Caco-2 (cell line): ENCODE measurements around the gene URM1. TPM values are rescaled to one million over a fixed set of nuclear protein-coding genes. Genes with fewer than 3 reads are reported as not detected.

ENCODE experiments used
- BruUV-seq: library from RNA; stranded (reverse); fragments of 400-500 nt; replicated peaks from 2 replicates; lab custom pipeline; 2021; lab: Mats Ljungman, UMichigan
- CTCF ChIA-PET: fragments of 300-600 bp; sonication (Branson Sonifier 250); formaldehyde crosslinking; loops from one replicate; lab custom pipeline; 2022; ENCODE audit warnings: antibody characterized with exemption; lab: Charles Lee
- POLR2A ChIA-PET: fragments of 300-600 bp; sonication (Branson Sonifier 250); formaldehyde crosslinking; loops from one replicate; lab custom pipeline; 2022; ENCODE audit warnings: antibody characterized with exemption; lab: Charles Lee
- DNase-seq, 2 experiments: peaks; one replicate each; pipeline versions ENCODE4 v3.0.0 to v3.0.0-alpha.2; 2020 to 2022
- H3K27me3 ChIP-seq: replicated peaks from 2 replicates; pipeline ENCODE4 v1.6.0; 2011; ENCODE audit warnings: low read length; ENCODE audit not compliant: control insufficient read depth, insufficient read depth
- H3K36me3 ChIP-seq: 2 replicates; pipeline ENCODE4 v1.5.1; 2011; ENCODE audit warnings: low read length; ENCODE audit not compliant: control insufficient read depth, insufficient read depth
- H3K4me1 ChIP-seq: fragments of 250-450 bp; sonication (Bioruptor Pico); 2 replicates; pipeline ENCODE4 v1.5.1; 2020; ENCODE audit warnings: mild to moderate bottlenecking
- H3K4me3 ChIP-seq: 2 replicates; pipeline ENCODE4 v1.5.1; 2011; ENCODE audit warnings: low read depth, mild to moderate bottlenecking, control low read depth, low read length
- H3K9me3 ChIP-seq: fragments of 250-450 bp; sonication (Bioruptor Pico); 2 replicates; pipeline ENCODE4 v1.5.1; 2020; ENCODE audit warnings: mild to moderate bottlenecking, moderate library complexity
- H3K27ac Mint-ChIP-seq: one replicate; pipeline ENCODE4 v1.8.0; 2022; ENCODE audit warnings: mixed read lengths; ENCODE audit not compliant: unreplicated experiment
- H3K27me3 Mint-ChIP-seq: one replicate; pipeline ENCODE4 v1.8.0; 2022; ENCODE audit warnings: mixed read lengths; ENCODE audit not compliant: insufficient read depth, unreplicated experiment
- H3K36me3 Mint-ChIP-seq: one replicate; pipeline ENCODE4 v1.8.0; 2022; ENCODE audit warnings: mild to moderate bottlenecking, mixed read lengths; ENCODE audit not compliant: insufficient read depth, unreplicated experiment
- H3K4me1 Mint-ChIP-seq: one replicate; pipeline ENCODE4 v1.8.0; 2022; ENCODE audit warnings: low read depth, mixed read lengths; ENCODE audit not compliant: unreplicated experiment
- H3K4me3 Mint-ChIP-seq: one replicate; pipeline ENCODE4 v1.8.0; 2022; ENCODE audit warnings: mild to moderate bottlenecking, moderate library complexity, mixed read lengths; ENCODE audit not compliant: unreplicated experiment
- H3K9me3 Mint-ChIP-seq: one replicate; pipeline ENCODE4 v1.8.0; 2022; ENCODE audit warnings: mixed read lengths; ENCODE audit not compliant: unreplicated experiment
- intact Hi-C: fragments of 100-400 bp; cut with micrococcal nuclease; formaldehyde crosslinking; loops from one replicate; pipeline ENCODE4 v1.10.0; 2022; ENCODE audit not compliant: unreplicated experiment
- total RNA-seq: library from RNA; stranded (reverse); gene quantifications from 2 replicates; pipeline ENCODE4 v1.2.3, GENCODE V29; 2022
- TF ChIP-seq, protein P1 (sequence below), 2 experiments: fragments of 200-600 bp in 1 of 2; IDR thresholded peaks; 1 replicate in 1 of 2; 2 replicates in 1 of 2; pipeline versions ENCODE4 v1.5.1 to v1.8.0; 2011 to 2022; ENCODE audit warnings: antibody characterized with exemption in 1 of 2, control low read depth in 1 of 2, inconsistent platforms in 1 of 2, low read depth in 1 of 2, low read length in 1 of 2, mild to moderate bottlenecking in 1 of 2, moderate library complexity in 1 of 2; ENCODE audit not compliant: insufficient read depth in 1 of 2, severe bottlenecking in 1 of 2, unreplicated experiment in 1 of 2

Gene URM1
- total RNA-seq, 1 experiment from 2014 or later, result 55.9 TPM

GRCh38 chr9:128405780-128406171, 34.6 kb downstream of the URM1 start:
- Histone ChIP-seq H3K4me3 (no peak overlapping the region), H3K36me3 (no peaks in the 10 kb centered on the region), H3K27me3 (no peaks in the 10 kb centered on the region), H3K4me1 (no peaks in the 10 kb centered on the region), H3K9me3 (no peaks in the 10 kb centered on the region)
- H3K36me3 Mint-ChIP-seq, result no peaks in the 10 kb centered on the region
- intact Hi-C loops, result no loop called here
- TF ChIP-seq, protein P1, sequence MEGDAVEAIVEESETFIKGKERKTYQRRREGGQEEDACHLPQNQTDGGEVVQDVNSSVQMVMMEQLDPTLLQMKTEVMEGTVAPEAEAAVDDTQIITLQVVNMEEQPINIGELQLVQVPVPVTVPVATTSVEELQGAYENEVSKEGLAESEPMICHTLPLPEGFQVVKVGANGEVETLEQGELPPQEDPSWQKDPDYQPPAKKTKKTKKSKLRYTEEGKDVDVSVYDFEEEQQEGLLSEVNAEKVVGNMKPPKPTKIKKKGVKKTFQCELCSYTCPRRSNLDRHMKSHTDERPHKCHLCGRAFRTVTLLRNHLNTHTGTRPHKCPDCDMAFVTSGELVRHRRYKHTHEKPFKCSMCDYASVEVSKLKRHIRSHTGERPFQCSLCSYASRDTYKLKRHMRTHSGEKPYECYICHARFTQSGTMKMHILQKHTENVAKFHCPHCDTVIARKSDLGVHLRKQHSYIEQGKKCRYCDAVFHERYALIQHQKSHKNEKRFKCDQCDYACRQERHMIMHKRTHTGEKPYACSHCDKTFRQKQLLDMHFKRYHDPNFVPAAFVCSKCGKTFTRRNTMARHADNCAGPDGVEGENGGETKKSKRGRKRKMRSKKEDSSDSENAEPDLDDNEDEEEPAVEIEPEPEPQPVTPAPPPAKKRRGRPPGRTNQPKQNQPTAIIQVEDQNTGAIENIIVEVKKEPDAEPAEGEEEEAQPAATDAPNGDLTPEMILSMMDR (IDR thresholded peaks at IDR 0.05; ENCODE audit: insufficient read depth in 1 of 2, low read depth in 1 of 2, low read length in 1 of 2, severe bottlenecking in 1 of 2, unreplicated experiment in 1 of 2), result no peak
- ChIA-PET POLR2A (no interaction called here), CTCF (no interaction called here)
- H3K27ac Mint-ChIP-seq, result peak overlapping the region; percentile 46
- DNase-seq, result no peak
- no peaks in the 10 kb centered on the region for H3K4me1 Mint-ChIP-seq
- no peaks in the 10 kb centered on the region for H3K27me3 Mint-ChIP-seq
- BruUV-seq, result no TSS peak
- no peaks in the 10 kb centered on the region for H3K9me3 Mint-ChIP-seq
- H3K4me3 Mint-ChIP-seq, result no peak overlapping the region

- H3K4me3 ChIP-seq, result no peak overlapping the region
- Mint-ChIP-seq H3K4me3 (no peak overlapping the region), H3K27ac (no peak overlapping the region), H3K36me3 (no peaks in the 10 kb centered on the region), H3K4me1 (no peaks in the 10 kb centered on the region), H3K27me3 (no peaks in the 10 kb centered on the region), H3K9me3 (no peaks in the 10 kb centered on the region)
- H3K36me3 ChIP-seq, result no peaks in the 10 kb centered on the region
- intact Hi-C loops, result no loop called here
- no peak for DNase-seq
- POLR2A ChIA-PET, result no interaction called here
- TF ChIP-seq, protein P1 (IDR thresholded peaks at IDR 0.05; ENCODE audit: insufficient read depth in 1 of 2, low read depth in 1 of 2, low read length in 1 of 2, severe bottlenecking in 1 of 2, unreplicated experiment in 1 of 2), result no peak
- no peaks in the 10 kb centered on the region for H3K27me3 ChIP-seq
- no TSS peak for BruUV-seq
- CTCF ChIA-PET, result interaction anchor here (0.7 kb wide), 1 partner anchor 217 kb away, joined by 4 read pairs; no protein-coding TSS in a partner anchor
- no peaks in the 10 kb centered on the region for H3K4me1 ChIP-seq
- H3K9me3 ChIP-seq, result no peaks in the 10 kb centered on the region
Measured at GRCh38 chr9:128406848-128407391, 35.7 kb downstream of the URM1 start.

GRCh38 chr9:128408963-128409431, 37.8 kb downstream of the URM1 start:
- no peak overlapping the region for H3K4me3 Mint-ChIP-seq
- H3K27ac Mint-ChIP-seq, result no peak overlapping the region
- ChIA-PET POLR2A (no interaction called here), CTCF (interaction anchor here (1.3 to 4.5 kb wide), 2 partner anchors 47 to 68 kb away, joined by 3 to 31 read pairs; no protein-coding TSS in a partner anchor)
- no TSS peak for BruUV-seq
- H3K36me3 ChIP-seq, result no peaks in the 10 kb centered on the region
- no peaks in the 10 kb centered on the region for H3K4me1 ChIP-seq
- H3K27me3 Mint-ChIP-seq, result no peaks in the 10 kb centered on the region
- no peaks in the 10 kb centered on the region for H3K36me3 Mint-ChIP-seq
- H3K9me3 Mint-ChIP-seq, result no peaks in the 10 kb centered on the region
- no peaks in the 10 kb centered on the region for H3K9me3 ChIP-seq
- TF ChIP-seq, protein P1 (IDR thresholded peaks at IDR 0.05; ENCODE audit: insufficient read depth in 1 of 2, low read depth in 1 of 2, low read length in 1 of 2, severe bottlenecking in 1 of 2, unreplicated experiment in 1 of 2), result no peak
- H3K4me1 Mint-ChIP-seq, result no peaks in the 10 kb centered on the region
- intact Hi-C loops, result no loop called here
- no peaks in the 10 kb centered on the region for H3K27me3 ChIP-seq
- H3K4me3 ChIP-seq, result no peak overlapping the region
- DNase-seq, result no peak
